K562 (cell line): ENCODE measurements around the gene DEGS2. TPM values are rescaled to one million over a fixed set of nuclear protein-coding genes. Genes with fewer than 3 reads are reported as not detected.

ENCODE experiments used
- ATAC-seq: fragments of 200-7000 bp; cut with Tn5 transposase; 3 replicates; pipeline ENCODE4 v1.9.1; 2020; ENCODE audit warnings: moderate library complexity
- BruUV-seq: library from RNA; stranded (reverse); fragments of 400-500 nt; replicated peaks from 2 replicates; lab custom pipeline; 2021; lab: Mats Ljungman, UMichigan
- CTCF ChIA-PET: fragments of 300-600 bp; formaldehyde crosslinking; extraction: SDS; loops from one replicate; lab custom pipeline; 2021; ENCODE audit warnings: low intra/inter-chr PET ratio; lab: Yijun Ruan, JAX
- POLR2A ChIA-PET: fragments of 300-600, 350-650 bp; sonication (Branson Sonifier 250); formaldehyde crosslinking; extraction: SDS; loops from one replicate; lab custom pipeline; 2021; ENCODE audit warnings: antibody characterized with exemption, inconsistent platforms; lab: Yijun Ruan, JAX
- DNase-seq, 4 experiments: peaks; one replicate each; pipeline versions ENCODE4 v3.0.0 to v3.0.0-alpha.2; 2011 to 2018; ENCODE audit warnings: low spot score in 3 of 4, mixed read lengths in 3 of 4; ENCODE audit errors: extremely low read depth in 1 of 4
- FAIRE-seq: peaks from 2 replicates; lab custom pipeline; 2011; peaks lifted over from hg19 to GRCh38; lab: Jason Lieb, UNC
- H2AFZ ChIP-seq: 2 replicates; pipeline ENCODE4 v1.6.0; 2011; ENCODE audit warnings: low read depth, low read length, control low read depth, inconsistent platforms
- H3K27ac ChIP-seq: fragments of 200-600 bp; 3 replicates; pipeline ENCODE4 v1.8.0; 2011; ENCODE audit warnings: low read depth, mild to moderate bottlenecking, control low read depth, inconsistent platforms, low read length, moderate library complexity, mixed read lengths; ENCODE audit errors: extremely low read depth
- H3K27me3 ChIP-seq, 2 experiments: fragments of 300-600 bp in 1 of 2; 2 replicates in 1 of 2; 3 replicates in 1 of 2; pipeline versions ENCODE4 v1.6.0 to v1.8.0; 2011; ENCODE audit warnings: inconsistent platforms in 2 of 2, low read length in 2 of 2, mild to moderate bottlenecking in 1 of 2, mixed read lengths in 1 of 2, moderate library complexity in 1 of 2; ENCODE audit not compliant: control insufficient read depth in 2 of 2, insufficient read depth in 2 of 2
- H3K36me3 ChIP-seq: fragments of 300-600 bp; 3 replicates; pipeline ENCODE4 v1.8.0; 2011; ENCODE audit warnings: mild to moderate bottlenecking, low read length, inconsistent platforms; ENCODE audit not compliant: control insufficient read depth, insufficient read depth
- H3K4me1 ChIP-seq, 2 experiments: fragments of 200-600 bp in 1 of 2; replicated peaks in 1 of 2; 2 replicates in 1 of 2; 3 replicates in 1 of 2; pipeline versions ENCODE4 v1.5.1 to v1.8.0; 2011; ENCODE audit warnings: inconsistent platforms in 2 of 2, low read length in 2 of 2, mild to moderate bottlenecking in 1 of 2, mixed read lengths in 1 of 2, moderate library complexity in 1 of 2; ENCODE audit not compliant: control insufficient read depth in 2 of 2, insufficient read depth in 2 of 2
- H3K4me2 ChIP-seq: 2 replicates; pipeline ENCODE4 v1.6.1; 2011; ENCODE audit warnings: low read length, control low read depth, inconsistent platforms, mixed read lengths; ENCODE audit not compliant: insufficient read depth
- H3K4me3 ChIP-seq: fragments of 200-600 bp; sonication (generic), shearing (Covaris generic); 2 replicates; pipeline ENCODE4 v1.5.1; 2016; ENCODE audit warnings: control low read depth, inconsistent platforms
- H3K79me2 ChIP-seq: fragments of 200-600 bp; 3 replicates; pipeline ENCODE4 v1.8.0; 2011; ENCODE audit warnings: low read length, inconsistent platforms; ENCODE audit not compliant: control insufficient read depth, insufficient read depth
- H3K9ac ChIP-seq, 2 experiments: 2 replicates each; pipeline versions ENCODE4 v1.6.0 to v1.6.1; 2011; ENCODE audit warnings: low read depth in 2 of 2, low read length in 2 of 2, control low read depth in 1 of 2, inconsistent platforms in 1 of 2, mild to moderate bottlenecking in 1 of 2, mixed read lengths in 1 of 2; ENCODE audit not compliant: insufficient read depth in 1 of 2
- H3K9me1 ChIP-seq: one replicate; pipeline ENCODE4 v1.6.0; 2011; ENCODE audit warnings: inconsistent platforms, mild to moderate bottlenecking, low read length, moderate library complexity; ENCODE audit not compliant: control insufficient read depth, insufficient read depth
- H3K9me3 ChIP-seq: replicated peaks from 2 replicates; pipeline ENCODE4 v1.5.1; 2011; ENCODE audit warnings: low read depth, low read length, inconsistent platforms; ENCODE audit not compliant: control insufficient read depth, insufficient read depth
- H4K20me1 ChIP-seq: replicated peaks from 2 replicates; pipeline ENCODE4 v1.6.1; 2011; ENCODE audit warnings: low read length, inconsistent platforms, mixed read lengths; ENCODE audit not compliant: control insufficient read depth, insufficient read depth
- WHSC1 ChIP-seq: IDR thresholded peaks from one replicate; pipeline ENCODE4 v1.6.1; 2012; ENCODE audit warnings: low read length, control low read depth, inconsistent platforms
- ZNF23 ChIP-seq: fragments of 250-450 bp; sonication (Bioruptor Pico); IDR thresholded peaks from 2 replicates; pipeline ENCODE4 v1.4.0; 2020; ENCODE audit warnings: mild to moderate bottlenecking
- WGBS: fragments of 100-300 bp; shearing (Covaris generic); methylation state at CpG from one replicate; pipeline ENCODE4 v1.1.6; 2016; ENCODE audit warnings: low coverage, mixed read lengths; ENCODE audit not compliant: insufficient coverage; ENCODE audit errors: missing lambda C conversion rate; 5-methylcytosine and 5-hydroxymethylcytosine counted together
- in situ Hi-C: fragments of 300-500 bp; cut with MboI; formaldehyde crosslinking; loops from 4 replicates; pipeline ENCODE4 v1.15.0; 2018; ENCODE audit warnings: inconsistent platforms, mixed read lengths
- intact Hi-C: fragments of 100-400 bp; cut with micrococcal nuclease; formaldehyde crosslinking; loops from 2 replicates; pipeline ENCODE4 v1.14.2; 2022
- polyA plus RNA-seq, 8 experiments: library from polyadenylated mRNA; depleted of rRNA in 4 of 8; stranded (reverse) in 5 of 8; unstranded in 3 of 8; fragments of >200 nt; fragmentation: Nextera tagmentation in 2 of 8; fragmentation: Illumina TruSeq in 1 of 8; extraction: Ambion mirVana in 2 of 8; extraction: Trizol in 1 of 8; gene quantifications; 2 replicates each; pipeline versions ENCODE4 v1.2.1 to v1.2.3, GENCODE V29; 2011 to 2014; ENCODE audit warnings: inconsistent platforms in 1 of 8, missing spikeins in 1 of 8
- total RNA-seq, 7 experiments: library from RNA; depleted of rRNA in 6 of 7; stranded (reverse); fragments of >200 nt in 6 of 7; fragmentation: Illumina TruSeq in 2 of 7; extraction: Trizol in 2 of 7; gene quantifications; 2 replicates each; pipeline versions ENCODE4 v1.2.1 to v1.2.3, GENCODE V29; 2011 to 2021; ENCODE audit warnings: low replicate concordance in 1 of 7
- TF ChIP-seq, protein P1 (sequence below): fragments of 150-350 bp; IDR thresholded peaks from 2 replicates; pipeline ENCODE4 v1.6.1; 2014; ENCODE audit warnings: low read depth, mild to moderate bottlenecking, low read length, borderline replicate concordance

Gene DEGS2
- total and polyA plus RNA-seq, 9 of the 15 experiments (the other 6 are each of a cell fraction or from before 2014, with no cell fraction given) = 0.22 to 2.9 (median 0.70) TPM

DNA sequence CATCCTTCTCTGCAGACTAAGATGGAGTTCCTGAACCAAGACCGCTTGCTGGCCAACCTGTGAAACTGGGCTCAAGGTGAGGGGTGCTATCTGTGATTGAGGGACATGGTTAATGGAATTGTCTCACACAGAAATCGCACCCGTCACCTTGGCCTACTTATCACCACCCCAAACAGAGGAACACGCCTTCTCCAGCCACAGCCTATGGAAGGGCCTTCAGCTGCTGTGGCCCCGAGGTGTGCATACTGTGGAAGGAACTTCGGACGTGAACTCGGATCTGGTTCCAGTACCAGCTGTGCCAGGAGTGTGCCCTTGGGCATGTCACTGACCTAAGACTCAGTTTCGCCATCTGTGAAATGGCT, 49.9 kb downstream of the DEGS2 start:
- Histone ChIP-seq H3K4me1 (peaks cover 18 to 19% of the 10 kb centered on the region in 2 experiments; a peak in 4 of 5 replicates), H2AFZ (no peak overlapping the region), H3K36me3 (peaks cover 3% of the 10 kb centered on the region; the same call in 1 of the 3 replicates), H3K9me3 (no peaks in the 10 kb centered on the region), H3K27ac (no peak overlapping the region), H3K4me2 (no peak overlapping the region), H3K79me2 (peaks cover 2% of the 10 kb centered on the region; the same call in 2 of the 3 replicates), H3K27me3 (no peaks in the 10 kb centered on the region), H3K9ac (no peak overlapping the region), H3K4me3 (no peak overlapping the region), H4K20me1 (no peaks in the 10 kb centered on the region; the same call in 1 of the 2 replicates), H3K9me1 (no peaks in the 10 kb centered on the region)
- FAIRE-seq = no peak
- no peak for DNase-seq
- BruUV-seq = no TSS peak
- intact Hi-C loops = no loop called here
- ChIA-PET CTCF (interaction anchor here (0.9 to 2.3 kb wide), 3 partner anchors 30 to 127 kb away, joined by 4 to 15 read pairs (median 10); no protein-coding TSS in a partner anchor), POLR2A (interaction anchor here (0.6 kb wide), 1 partner anchor 72 kb away, joined by 3 read pairs; no protein-coding TSS in a partner anchor)
- WGBS = 81% methylated on average over 7 of the region's 9 CpGs
- no peak for ATAC-seq
- no peak for TF ChIP-seq WHSC1
- TF ChIP-seq ZNF23 (CRISPR knock-in tag) = no peak
- TF ChIP-seq, protein P1, sequence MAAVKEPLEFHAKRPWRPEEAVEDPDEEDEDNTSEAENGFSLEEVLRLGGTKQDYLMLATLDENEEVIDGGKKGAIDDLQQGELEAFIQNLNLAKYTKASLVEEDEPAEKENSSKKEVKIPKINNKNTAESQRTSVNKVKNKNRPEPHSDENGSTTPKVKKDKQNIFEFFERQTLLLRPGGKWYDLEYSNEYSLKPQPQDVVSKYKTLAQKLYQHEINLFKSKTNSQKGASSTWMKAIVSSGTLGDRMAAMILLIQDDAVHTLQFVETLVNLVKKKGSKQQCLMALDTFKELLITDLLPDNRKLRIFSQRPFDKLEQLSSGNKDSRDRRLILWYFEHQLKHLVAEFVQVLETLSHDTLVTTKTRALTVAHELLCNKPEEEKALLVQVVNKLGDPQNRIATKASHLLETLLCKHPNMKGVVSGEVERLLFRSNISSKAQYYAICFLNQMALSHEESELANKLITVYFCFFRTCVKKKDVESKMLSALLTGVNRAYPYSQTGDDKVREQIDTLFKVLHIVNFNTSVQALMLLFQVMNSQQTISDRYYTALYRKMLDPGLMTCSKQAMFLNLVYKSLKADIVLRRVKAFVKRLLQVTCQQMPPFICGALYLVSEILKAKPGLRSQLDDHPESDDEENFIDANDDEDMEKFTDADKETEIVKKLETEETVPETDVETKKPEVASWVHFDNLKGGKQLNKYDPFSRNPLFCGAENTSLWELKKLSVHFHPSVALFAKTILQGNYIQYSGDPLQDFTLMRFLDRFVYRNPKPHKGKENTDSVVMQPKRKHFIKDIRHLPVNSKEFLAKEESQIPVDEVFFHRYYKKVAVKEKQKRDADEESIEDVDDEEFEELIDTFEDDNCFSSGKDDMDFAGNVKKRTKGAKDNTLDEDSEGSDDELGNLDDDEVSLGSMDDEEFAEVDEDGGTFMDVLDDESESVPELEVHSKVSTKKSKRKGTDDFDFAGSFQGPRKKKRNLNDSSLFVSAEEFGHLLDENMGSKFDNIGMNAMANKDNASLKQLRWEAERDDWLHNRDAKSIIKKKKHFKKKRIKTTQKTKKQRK = no peak
- TF ChIP-seq, all 486 proteins: peak for 0
- in situ Hi-C loops = no loop called here
